Measurements from ENCODE around the gene PRKCZ.

Gene PRKCZ

GRCh38 chr1:2231532-2232254 lies 181.5 kb downstream of the PRKCZ start:
- H3K36me3 ChIP-seq (ENCODE audit: control insufficient read depth, insufficient read depth, low read length) = no peaks in the 10 kb centered on the region
- TF ChIP-seq CTCF (IDR thresholded peaks at IDR 0.05) = no peak
- peaks cover 54% of the 10 kb centered on the region for H3K79me2 ChIP-seq
- H2AFZ ChIP-seq = no peak overlapping the region
- no peaks in the 10 kb centered on the region for H3K4me1 ChIP-seq
- no peaks in the 10 kb centered on the region for H3K27me3 ChIP-seq (ENCODE audit: control insufficient read depth, insufficient read depth, low read length)
- H3K4me3 ChIP-seq (ENCODE audit: low read depth, low read length) = no peak overlapping the region
- H3K9me3 ChIP-seq (ENCODE audit: control insufficient read depth, low read length) = no peaks in the 10 kb centered on the region
- peak overlapping the region; percentile 87 for H3K4me2 ChIP-seq (ENCODE audit: low read length)
- no peak overlapping the region for H3K9ac ChIP-seq
- H3K27ac ChIP-seq = peak overlapping the region; percentile 15

- H3K27me3 ChIP-seq (ENCODE audit: control insufficient read depth, insufficient read depth, low read length) = no peaks in the 10 kb centered on the region
- no peak overlapping the region for H3K9ac ChIP-seq
- no peak overlapping the region for H3K27ac ChIP-seq
- H3K4me3 ChIP-seq (ENCODE audit: low read depth, low read length) = peak overlapping the region; percentile 36
- no peaks in the 10 kb centered on the region for H3K4me1 ChIP-seq
- H3K9me3 ChIP-seq (ENCODE audit: control insufficient read depth, low read length) = no peaks in the 10 kb centered on the region
- H2AFZ ChIP-seq = no peak overlapping the region
- peaks cover 61% of the 10 kb centered on the region for H3K79me2 ChIP-seq
- H3K4me2 ChIP-seq (ENCODE audit: low read length) = peak overlapping the region; percentile 23
- no peaks in the 10 kb centered on the region for H3K36me3 ChIP-seq (ENCODE audit: control insufficient read depth, insufficient read depth, low read length)
- TF ChIP-seq CTCF (IDR thresholded peaks at IDR 0.05) = no peak
Observed at GRCh38 chr1:2232255-2232915, 182.2 kb downstream of the PRKCZ start.

GRCh38 chr1:2232916-2233438 lies 182.8 kb downstream of the PRKCZ start:
- Histone ChIP-seq H2AFZ (no peak overlapping the region), H3K4me1 (no peaks in the 10 kb centered on the region), H3K27me3 (ENCODE audit: control insufficient read depth, insufficient read depth, low read length) (no peaks in the 10 kb centered on the region), H3K9me3 (ENCODE audit: control insufficient read depth, low read length) (no peaks in the 10 kb centered on the region), H3K4me2 (ENCODE audit: low read length) (no peak overlapping the region), H3K9ac (no peak overlapping the region), H3K4me3 (ENCODE audit: low read depth, low read length) (no peak overlapping the region), H3K79me2 (peaks cover 67% of the 10 kb centered on the region), H3K27ac (no peak overlapping the region), H3K36me3 (ENCODE audit: control insufficient read depth, insufficient read depth, low read length) (no peaks in the 10 kb centered on the region)
- no peak for TF ChIP-seq CTCF (IDR thresholded peaks at IDR 0.05)

GRCh38 chr1:2233468-2233867 lies 183.3 kb downstream of the PRKCZ start:
- H3K27me3 ChIP-seq (ENCODE audit: control insufficient read depth, insufficient read depth, low read length) = no peaks in the 10 kb centered on the region
- peaks cover 71% of the 10 kb centered on the region for H3K79me2 ChIP-seq
- H3K27ac ChIP-seq = no peak overlapping the region
- H3K4me2 ChIP-seq (ENCODE audit: low read length) = no peak overlapping the region
- H3K9me3 ChIP-seq (ENCODE audit: control insufficient read depth, low read length) = no peaks in the 10 kb centered on the region
- H3K4me1 ChIP-seq = no peaks in the 10 kb centered on the region
- TF ChIP-seq CTCF (IDR thresholded peaks at IDR 0.05) = no peak
- no peaks in the 10 kb centered on the region for H3K36me3 ChIP-seq (ENCODE audit: control insufficient read depth, insufficient read depth, low read length)
- H3K9ac ChIP-seq = no peak overlapping the region
- H3K4me3 ChIP-seq (ENCODE audit: low read depth, low read length) = no peak overlapping the region
- no peak overlapping the region for H2AFZ ChIP-seq

Data from parathyroid adenoma (tissue), 2 donors.